H1 (cell line): Measurements from ENCODE around the gene CAPN14. TPM values are rescaled to one million over a fixed set of nuclear protein-coding genes. Genes with fewer than 3 reads are reported as not detected.

Experiments
- CTCF ChIA-PET: fragments of 300-600 bp; sonication (Branson Sonifier 250); formaldehyde crosslinking; loops from one replicate; lab custom pipeline; 2021; ENCODE audit not compliant: partially characterized antibody; lab: Charles Lee
- POLR2A ChIA-PET: fragments of 300-600 bp; sonication (Branson Sonifier 250); formaldehyde crosslinking; loops from one replicate; lab custom pipeline; 2021; ENCODE audit warnings: inconsistent platforms; ENCODE audit not compliant: partially characterized antibody; lab: Charles Lee
- DNase-seq, 2 experiments: peaks; one replicate each; pipeline versions ENCODE4 v3.0.0 to v3.0.0-alpha.2; 2010 to 2022; ENCODE audit warnings: low spot score in 2 of 2, low read depth in 1 of 2, mixed read lengths in 1 of 2
- FAIRE-seq: peaks from 2 replicates; lab custom pipeline; 2011; peaks lifted over from hg19 to GRCh38; lab: Jason Lieb, UNC
- H2AFZ ChIP-seq: 2 replicates; pipeline ENCODE4 v1.8.1; 2012; ENCODE audit warnings: low read length, inconsistent platforms
- H2AK5ac ChIP-seq: 2 replicates; pipeline ENCODE4 v1.6.1; 2013; ENCODE audit warnings: low read depth, low read length
- H2BK120ac ChIP-seq: replicated peaks from 2 replicates; pipeline ENCODE3; 2013; ENCODE audit warnings: low read depth, low read length, inconsistent platforms
- H2BK12ac ChIP-seq: 2 replicates; pipeline ENCODE4 v1.6.1; 2013; ENCODE audit warnings: low read depth, low read length
- H2BK15ac ChIP-seq: 2 replicates; pipeline ENCODE4 v1.6.1; 2013; ENCODE audit warnings: low read length
- H2BK20ac ChIP-seq: 2 replicates; pipeline ENCODE4 v1.6.1; 2013; ENCODE audit warnings: low read length
- H2BK5ac ChIP-seq: 2 replicates; pipeline ENCODE4 v1.6.1; 2013; ENCODE audit warnings: low read depth, low read length
- H3K14ac ChIP-seq: 2 replicates; pipeline ENCODE4 v1.6.1; 2013; ENCODE audit warnings: inconsistent platforms; ENCODE audit not compliant: insufficient read length
- H3K18ac ChIP-seq: 2 replicates; pipeline ENCODE4 v1.6.1; 2013; ENCODE audit warnings: low read length; ENCODE audit errors: extremely low read depth
- H3K23ac ChIP-seq: 2 replicates; pipeline ENCODE4 v1.6.1; 2013; ENCODE audit warnings: inconsistent platforms; ENCODE audit not compliant: insufficient read length
- H3K23me2 ChIP-seq: 2 replicates; pipeline ENCODE4 v1.6.1; 2013; ENCODE audit warnings: low read depth, low read length
- H3K27ac ChIP-seq: 2 replicates; pipeline ENCODE4 v1.6.1; 2011; ENCODE audit warnings: low read depth, low read length, inconsistent platforms
- H3K27me3 ChIP-seq, 4 experiments: replicated peaks in 1 of 4; 1 replicate in 1 of 4; 2 replicates in 3 of 4; pipeline versions ENCODE4 v1.6.1 to v1.8.1; 2011 to 2013; ENCODE audit warnings: low read length in 3 of 4, mild to moderate bottlenecking in 3 of 4, inconsistent platforms in 2 of 4, mixed read lengths in 2 of 4, moderate library complexity in 1 of 4; ENCODE audit not compliant: control insufficient read depth in 3 of 4, insufficient read depth in 3 of 4; ENCODE audit errors: extremely low read depth in 1 of 4
- H3K36me3 ChIP-seq, 4 experiments: 2 replicates each; pipeline versions ENCODE4 v1.6.1 to v1.8.1; 2011 to 2013; ENCODE audit warnings: mild to moderate bottlenecking in 4 of 4, low read length in 3 of 4, moderate library complexity in 2 of 4, control low read depth in 1 of 4, inconsistent platforms in 1 of 4; ENCODE audit not compliant: insufficient read depth in 4 of 4, control insufficient read depth in 2 of 4
- H3K4ac ChIP-seq: replicated peaks from 2 replicates; pipeline ENCODE3; 2013; ENCODE audit warnings: low read length, low read depth, mixed read lengths, inconsistent platforms; ENCODE audit not compliant: insufficient read length
- H3K4me1 ChIP-seq, 4 experiments: replicated peaks in 1 of 4; 1 replicate in 1 of 4; 2 replicates in 3 of 4; pipeline versions ENCODE4 v1.6.1 to v1.8.1; 2011 to 2013; ENCODE audit warnings: low read length in 3 of 4, inconsistent platforms in 2 of 4, mixed read lengths in 1 of 4; ENCODE audit not compliant: insufficient read depth in 4 of 4, control insufficient read depth in 3 of 4
- H3K4me2 ChIP-seq, 2 experiments: 2 replicates each; pipeline versions ENCODE4 v1.6.1 to v1.8.1; 2011 to 2013; ENCODE audit warnings: low read depth in 2 of 2, low read length in 2 of 2, control low read depth in 1 of 2, inconsistent platforms in 1 of 2, mild to moderate bottlenecking in 1 of 2; ENCODE audit not compliant: insufficient read depth in 1 of 2
- H3K4me3 ChIP-seq, 4 experiments: fragments of 200-600, 300-600 bp in 1 of 4; sonication (generic), shearing (Covaris generic), sonication (Bioruptor Twin) in 1 of 4; 2 replicates each; pipeline versions ENCODE4 v1.5.1 to v1.8.1; 2011 to 2016; ENCODE audit warnings: low read length in 4 of 4, low read depth in 3 of 4, control low read depth in 2 of 4, inconsistent platforms in 2 of 4, mild to moderate bottlenecking in 2 of 4, mixed read lengths in 1 of 4, moderate library complexity in 1 of 4; ENCODE audit not compliant: insufficient read depth in 2 of 4; ENCODE audit errors: extremely low read depth in 1 of 4
- H3K56ac ChIP-seq: replicated peaks from 2 replicates; pipeline ENCODE3; 2013; ENCODE audit warnings: low read depth, mild to moderate bottlenecking, mixed read lengths, low read length, inconsistent platforms; ENCODE audit not compliant: insufficient read length
- H3K79me1 ChIP-seq: 2 replicates; pipeline ENCODE4 v1.6.1; 2013; ENCODE audit warnings: low read depth, low read length, control low read depth
- H3K79me2 ChIP-seq, 2 experiments: 2 replicates each; pipeline versions ENCODE4 v1.6.1 to v1.8.1; 2012 to 2013; ENCODE audit warnings: low read length in 2 of 2, mild to moderate bottlenecking in 2 of 2, inconsistent platforms in 1 of 2; ENCODE audit not compliant: insufficient read depth in 2 of 2, control insufficient read depth in 1 of 2
- H3K9ac ChIP-seq, 4 experiments: replicated peaks in 1 of 4; 1 replicate in 1 of 4; 2 replicates in 3 of 4; pipeline versions ENCODE4 v1.6.1 to v1.8.1; 2011 to 2013; ENCODE audit warnings: low read depth in 3 of 4, low read length in 3 of 4, control low read depth in 2 of 4, mild to moderate bottlenecking in 2 of 4, moderate library complexity in 2 of 4, inconsistent platforms in 1 of 4; ENCODE audit errors: extremely low read depth in 1 of 4
- H3K9me3 ChIP-seq, 2 experiments: 2 replicates each; pipeline versions ENCODE4 v1.6.1 to v1.8.1; 2012 to 2013; ENCODE audit warnings: mild to moderate bottlenecking in 2 of 2, moderate library complexity in 2 of 2, control low read depth in 1 of 2, inconsistent platforms in 1 of 2, low read depth in 1 of 2, low read length in 1 of 2, mixed read lengths in 1 of 2; ENCODE audit not compliant: insufficient read depth in 2 of 2
- H4K20me1 ChIP-seq, 2 experiments: replicated peaks in 1 of 2; 2 replicates each; pipeline versions ENCODE3 to v1.8.1; 2011 to 2013; ENCODE audit warnings: inconsistent platforms in 2 of 2, low read length in 2 of 2, mild to moderate bottlenecking in 1 of 2; ENCODE audit not compliant: insufficient read depth in 2 of 2, control insufficient read depth in 1 of 2
- H4K5ac ChIP-seq: 2 replicates; pipeline ENCODE4 v1.6.1; 2013; ENCODE audit warnings: low read length, low read depth, mixed read lengths, inconsistent platforms; ENCODE audit not compliant: insufficient read length
- H4K8ac ChIP-seq: 2 replicates; pipeline ENCODE4 v1.8.0; 2013; ENCODE audit warnings: mild to moderate bottlenecking, moderate library complexity, low read length, inconsistent platforms; ENCODE audit not compliant: insufficient read depth; ENCODE audit errors: extremely low read depth
- H4K91ac ChIP-seq: replicated peaks from 2 replicates; pipeline ENCODE3; 2013; ENCODE audit warnings: low read length, mixed read lengths, inconsistent platforms; ENCODE audit not compliant: insufficient read length
- CHD1 ChIP-seq: IDR thresholded peaks from 2 replicates; pipeline ENCODE4 v1.6.1; 2012; ENCODE audit warnings: low read depth, low read length, improper control_type of control experiment
- CHD2 ChIP-seq: IDR thresholded peaks from 2 replicates; pipeline ENCODE4 v1.6.1; 2012; ENCODE audit warnings: low read length, improper control_type of control experiment
- CTBP2 ChIP-seq: IDR thresholded peaks from 2 replicates; pipeline ENCODE4 v1.7.0; 2011; ENCODE audit warnings: borderline replicate concordance, mild to moderate bottlenecking, moderate library complexity, mixed read lengths, low read length; ENCODE audit not compliant: insufficient read depth, insufficient read length
- EGR1 ChIP-seq: IDR thresholded peaks from 2 replicates; pipeline ENCODE4 v1.6.1; 2011; ENCODE audit warnings: low read depth, low read length, borderline replicate concordance
- GABPA ChIP-seq: IDR thresholded peaks from 2 replicates; pipeline ENCODE4 v1.6.1; 2011; ENCODE audit warnings: mild to moderate bottlenecking, low read length, moderate library complexity, borderline replicate concordance; ENCODE audit not compliant: insufficient read depth
- NANOG ChIP-seq: IDR thresholded peaks from 2 replicates; pipeline ENCODE4 v1.6.1; 2011; ENCODE audit warnings: low read length, low read depth, mild to moderate bottlenecking, inconsistent platforms; ENCODE audit not compliant: insufficient read depth, poor library complexity, severe bottlenecking
- POU5F1 ChIP-seq: IDR thresholded peaks from 2 replicates; pipeline ENCODE4 v1.6.1; 2011; ENCODE audit warnings: low read depth, mild to moderate bottlenecking, low read length, moderate library complexity
- SIN3A ChIP-seq, 2 experiments: IDR thresholded peaks in 1 of 2; conservative IDR thresholded peaks in 1 of 2; 2 replicates each; pipeline ENCODE4 v1.6.1; 2011 to 2012; ENCODE audit warnings: low read length in 2 of 2, improper control_type of control experiment in 1 of 2, low read depth in 1 of 2, mild to moderate bottlenecking in 1 of 2
- SP2 ChIP-seq: IDR thresholded peaks from 2 replicates; pipeline ENCODE4 v1.6.1; 2012; ENCODE audit warnings: mild to moderate bottlenecking, low read length, inconsistent platforms
- TAF7 ChIP-seq: optimal IDR thresholded peaks from 2 replicates; pipeline ENCODE3; 2011; ENCODE audit warnings: low read depth, mild to moderate bottlenecking, inconsistent platforms, low read length, moderate library complexity, borderline replicate concordance
- TCF12 ChIP-seq: IDR thresholded peaks from 2 replicates; pipeline ENCODE4 v1.6.1; 2011; ENCODE audit warnings: low read depth, mild to moderate bottlenecking, low read length
- USF2 ChIP-seq: IDR thresholded peaks from 2 replicates; pipeline ENCODE4 v1.6.1; 2011; ENCODE audit warnings: low read length, improper control_type of control experiment
- ZNF274 ChIP-seq: IDR thresholded peaks from 2 replicates; pipeline ENCODE4 v1.7.0; 2012; ENCODE audit warnings: low read length, borderline replicate concordance; ENCODE audit errors: extremely low read depth
- WGBS, 2 experiments: shearing (Covaris generic) in 1 of 2; methylation state at CpG; one replicate each; pipeline versions ENCODE4 v1.1.6 to v1.1.7; 2013 to 2015; ENCODE audit warnings: low lambda C conversion rate in 2 of 2, mixed read lengths in 2 of 2, inconsistent platforms in 1 of 2, low coverage in 1 of 2, missing lambda C conversion rate in 1 of 2; ENCODE audit not compliant: insufficient replicate concordance in 2 of 2, insufficient coverage in 1 of 2, insufficient read length in 1 of 2; ENCODE audit errors: extremely low coverage in 1 of 2, missing lambda C conversion rate in 1 of 2; 5-methylcytosine and 5-hydroxymethylcytosine counted together
- polyA plus RNA-seq, 7 experiments: library from polyadenylated mRNA; depleted of rRNA in 3 of 7; stranded (reverse) in 5 of 7; unstranded in 2 of 7; fragments of >200 nt in 5 of 7; fragments of 200-250 nt in 2 of 7; gene quantifications; 1 replicate in 5 of 7; 2 replicates in 1 of 7; 4 replicates in 1 of 7; pipeline versions ENCODE4 v1.2.1 to v1.2.3, GENCODE V29; 2011 to 2013; ENCODE audit warnings: missing spikeins in 2 of 7, mixed read lengths in 2 of 7
- total RNA-seq: library from RNA; stranded (reverse); fragmentation: NEBNext Ultra II Directional; extraction: Animal tissue kit (Norgen Biotek cat#: 25700); gene quantifications from 2 replicates; pipeline ENCODE4 v1.2.1, GENCODE V29; 2021

The CAPN14 gene
- total and polyA plus RNA-seq, 2 of the 8 experiments (the other 6 are each of a cell fraction or from before 2014, with no cell fraction given), result 0.07 TPM; not detected in 1

- H3K4ac ChIP-seq, result no peak overlapping the region
- H2BK15ac ChIP-seq, result no peak overlapping the region
- H3K18ac ChIP-seq, result no peak overlapping the region
- H2BK5ac ChIP-seq, result no peak overlapping the region
- no peak overlapping the region for H3K4me3 ChIP-seq
- H3K9me3 ChIP-seq, result no peaks in the 10 kb centered on the region
- H3K27me3 ChIP-seq, result peaks cover 9 to 41% (median 33%) of the 10 kb centered on the region in 4 experiments
- H2BK12ac ChIP-seq, result no peak overlapping the region
- CTCF ChIA-PET, result interaction anchor here (0.9 to 1.9 kb wide), 8 partner anchors 9 to 419 kb away, joined by 3 to 5 read pairs (median 4); no protein-coding TSS in a partner anchor
- no peak overlapping the region for H3K23ac ChIP-seq
- no peak overlapping the region for H3K4me2 ChIP-seq
- H4K91ac ChIP-seq, result no peak overlapping the region
- no peak overlapping the region for H4K5ac ChIP-seq
- no peak overlapping the region for H3K9ac ChIP-seq
- H2BK120ac ChIP-seq, result no peak overlapping the region
- H2AK5ac ChIP-seq, result no peak overlapping the region
- H3K79me1 ChIP-seq, result no peaks in the 10 kb centered on the region
- no peak overlapping the region for H3K56ac ChIP-seq
- DNase-seq (no peak), FAIRE-seq (no peak)
- WGBS, 2 experiments, result 86% methylated on average over 5 of the region's 5 CpGs; no CpG with 5 or more reads in 1 of the 2 experiments
- H3K27ac ChIP-seq, result no peak overlapping the region
- H3K23me2 ChIP-seq, result peaks cover 14% of the 10 kb centered on the region; the same call in 1 of the 2 replicates
- H3K79me2 ChIP-seq, result no peaks in the 10 kb centered on the region
- peaks cover 2 to 5% of the 10 kb centered on the region in 2 experiments for H4K20me1 ChIP-seq
- H3K14ac ChIP-seq, result no peak overlapping the region
- H4K8ac ChIP-seq, result no peak overlapping the region
- no peak overlapping the region for H2BK20ac ChIP-seq
- POLR2A ChIA-PET, result no interaction called here
- H3K4me1 ChIP-seq, result peaks cover 6 to 24% (median 13%) of the 10 kb centered on the region in 4 experiments; a peak in 6 of 7 replicates
- no peak overlapping the region for H2AFZ ChIP-seq
- H3K36me3 ChIP-seq, result no peaks in the 10 kb centered on the region
- TF ChIP-seq CHD2 (no peak), TCF12 (no peak), NANOG (no peak), EGR1 (no peak), TAF7 (no peak), USF2 (no peak), CTBP2 (no peak), ZNF274 (no peak), SIN3A (conservative IDR thresholded peaks at IDR 0.05 in 1 of 2, IDR thresholded peaks at IDR 0.05 in 1 of 2; ENCODE audit: low read depth in 1 of 2, low read length in 2 of 2) (no peak), SP2 (no peak), CHD1 (no peak), POU5F1 (no peak), GABPA (no peak)
Observed at GRCh38 chr2:31134480-31134879, 82.8 kb downstream of the CAPN14 start.
